Fibroblast of skin of scalp (primary cell): ENCODE data around the gene TMCC3.

Source experiments
- DNase-seq: peaks from one replicate; pipeline ENCODE4 v3.0.0-alpha.2; 2013

TMCC3 gene

DNA sequence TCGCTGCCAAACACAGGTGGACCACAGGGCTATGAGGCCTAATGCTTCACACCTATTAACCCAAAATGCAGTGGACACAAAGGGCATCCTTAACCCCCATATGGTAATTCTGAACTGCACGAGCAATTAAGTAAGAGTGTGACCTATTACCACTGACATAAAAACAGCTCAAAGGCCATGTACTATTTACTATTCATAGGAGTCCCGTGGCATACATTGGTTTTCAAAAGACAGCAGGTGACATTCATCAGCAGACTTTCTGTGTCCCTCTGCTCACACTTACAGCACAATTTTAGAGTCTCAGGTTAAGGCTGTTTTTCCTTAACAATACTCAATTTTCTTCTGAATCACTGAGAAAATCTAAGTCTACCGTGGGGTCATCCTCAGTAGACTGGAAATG is 23.1 kb upstream of the TMCC3 start:
- DNase-seq = no peak

DNA sequence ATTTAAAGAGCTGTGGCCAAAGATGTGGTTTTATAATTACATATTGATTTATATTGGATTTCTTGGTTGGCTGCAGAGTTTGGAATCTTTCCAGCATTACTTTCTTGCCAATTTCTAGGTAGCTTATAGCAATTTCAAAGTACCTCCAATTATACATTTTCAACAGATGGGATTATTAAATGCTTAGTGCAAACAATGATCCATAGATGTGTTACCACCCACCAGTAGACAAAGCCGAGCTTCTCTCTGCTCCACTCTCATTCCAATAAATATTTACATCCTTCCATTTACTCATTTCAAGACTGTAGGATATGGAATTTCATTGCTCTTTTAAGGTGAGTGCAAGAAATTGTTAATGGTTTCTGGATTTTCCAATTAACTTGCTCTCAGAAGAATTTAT is 21.6 kb upstream of the TMCC3 start:
- no peak for DNase-seq

DNA sequence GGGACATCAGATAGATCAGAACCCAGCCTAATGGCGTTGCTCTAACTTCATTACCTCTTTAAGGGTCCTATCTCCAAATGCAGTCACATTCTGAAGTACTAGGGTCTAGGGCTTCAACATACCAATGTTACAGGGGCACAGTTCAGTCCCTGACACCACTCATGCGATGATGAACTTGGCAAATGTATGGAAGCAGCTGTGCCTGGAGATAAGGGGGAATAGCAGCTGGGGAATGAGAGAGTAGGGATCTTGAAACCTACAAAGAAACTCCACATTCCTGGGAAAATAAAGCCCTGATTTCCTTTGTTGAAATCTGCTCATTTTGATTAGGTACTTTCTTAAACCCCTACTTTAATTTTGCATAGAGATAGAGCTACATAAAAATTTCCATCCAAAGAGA is 20.5 kb upstream of the TMCC3 start:
- DNase-seq = no peak

GRCh38 chr12:94670075-94670474 is 19.7 kb upstream of the TMCC3 start:
- no peak for DNase-seq

DNA sequence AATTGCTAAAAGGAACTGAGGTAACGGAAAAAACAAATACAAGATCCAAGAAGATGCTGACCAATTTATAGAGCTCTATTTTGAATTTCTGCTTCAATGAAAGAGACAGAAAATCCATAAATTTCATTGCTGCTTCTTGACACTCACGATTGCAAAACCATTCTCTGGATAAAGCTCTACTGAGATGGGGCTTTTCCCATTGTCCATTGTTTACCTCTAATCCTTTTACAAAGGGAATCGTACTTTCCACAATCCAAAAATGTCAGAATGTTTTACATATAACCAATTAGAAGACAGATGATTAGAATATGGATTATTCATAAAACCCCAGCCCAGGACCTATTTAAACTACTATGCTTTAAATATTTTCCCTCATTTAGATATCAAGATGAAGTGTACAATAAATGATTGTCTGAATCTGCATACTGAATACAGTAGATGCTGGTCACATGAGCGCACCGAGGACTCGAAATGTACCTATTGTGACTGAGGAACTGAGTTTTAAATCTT is 16.7 kb upstream of the TMCC3 start:
- no peak for DNase-seq

GRCh38 chr12:94666158-94666557 is 15.8 kb upstream of the TMCC3 start:
- DNase-seq = no peak

GRCh38 chr12:94663702-94664101 is 13.3 kb upstream of the TMCC3 start:
- DNase-seq = no peak

- DNase-seq = no peak
These were observed 12.7 kb upstream of the TMCC3 start for GRCh38 chr12:94663071-94663470.

DNA sequence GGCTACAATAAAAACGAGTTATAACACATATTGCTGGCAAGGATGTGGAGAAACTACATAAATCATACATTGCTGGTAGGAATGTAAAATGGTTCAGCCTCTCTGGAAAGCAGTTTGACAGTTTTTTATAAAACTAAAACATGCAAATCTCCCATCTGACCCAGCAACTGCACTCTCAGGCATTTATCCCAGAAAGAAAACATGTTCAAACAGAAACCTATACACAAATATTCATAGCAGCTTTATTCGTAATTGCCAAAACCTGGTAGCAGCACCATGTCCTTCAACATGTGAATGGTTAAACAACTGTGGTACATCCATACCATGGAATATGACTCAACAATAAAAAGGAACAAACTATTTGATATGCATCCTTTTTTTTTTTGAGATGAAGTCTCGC is 10.1 kb upstream of the TMCC3 start:
- DNase-seq = no peak

DNA sequence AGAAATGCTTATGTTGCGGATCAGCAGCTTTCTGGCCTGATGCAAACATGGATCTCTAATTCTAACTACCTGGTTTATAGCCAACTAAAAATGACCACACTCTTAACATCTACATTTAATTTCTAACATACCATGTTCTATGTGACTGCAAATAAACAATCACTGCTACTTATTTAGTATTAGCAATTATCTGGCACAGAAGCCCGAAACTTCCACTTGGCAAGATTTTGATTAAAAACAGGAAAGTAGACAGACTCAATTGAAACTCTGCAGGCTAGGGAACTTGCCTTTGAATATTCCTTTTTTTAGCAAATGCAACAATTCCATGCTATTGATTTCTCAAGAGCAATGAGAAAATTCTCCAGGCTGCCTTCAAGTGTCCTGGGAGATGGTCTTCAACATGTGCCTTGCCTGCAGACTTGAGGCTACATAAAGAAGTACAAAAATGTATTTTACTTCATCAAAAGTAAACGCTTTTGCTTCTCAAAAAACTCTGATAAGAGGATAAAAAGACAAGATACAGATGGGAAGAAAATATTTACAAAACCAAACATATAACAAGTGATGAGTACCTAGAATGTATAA is 9.1 kb upstream of the TMCC3 start:
- no peak for DNase-seq

- DNase-seq = no peak
These were observed 8.6 kb upstream of the TMCC3 start for GRCh38 chr12:94658931-94659330.

- DNase-seq = no peak
These were observed 6.2 kb upstream of the TMCC3 start for GRCh38 chr12:94656556-94656955.

DNA sequence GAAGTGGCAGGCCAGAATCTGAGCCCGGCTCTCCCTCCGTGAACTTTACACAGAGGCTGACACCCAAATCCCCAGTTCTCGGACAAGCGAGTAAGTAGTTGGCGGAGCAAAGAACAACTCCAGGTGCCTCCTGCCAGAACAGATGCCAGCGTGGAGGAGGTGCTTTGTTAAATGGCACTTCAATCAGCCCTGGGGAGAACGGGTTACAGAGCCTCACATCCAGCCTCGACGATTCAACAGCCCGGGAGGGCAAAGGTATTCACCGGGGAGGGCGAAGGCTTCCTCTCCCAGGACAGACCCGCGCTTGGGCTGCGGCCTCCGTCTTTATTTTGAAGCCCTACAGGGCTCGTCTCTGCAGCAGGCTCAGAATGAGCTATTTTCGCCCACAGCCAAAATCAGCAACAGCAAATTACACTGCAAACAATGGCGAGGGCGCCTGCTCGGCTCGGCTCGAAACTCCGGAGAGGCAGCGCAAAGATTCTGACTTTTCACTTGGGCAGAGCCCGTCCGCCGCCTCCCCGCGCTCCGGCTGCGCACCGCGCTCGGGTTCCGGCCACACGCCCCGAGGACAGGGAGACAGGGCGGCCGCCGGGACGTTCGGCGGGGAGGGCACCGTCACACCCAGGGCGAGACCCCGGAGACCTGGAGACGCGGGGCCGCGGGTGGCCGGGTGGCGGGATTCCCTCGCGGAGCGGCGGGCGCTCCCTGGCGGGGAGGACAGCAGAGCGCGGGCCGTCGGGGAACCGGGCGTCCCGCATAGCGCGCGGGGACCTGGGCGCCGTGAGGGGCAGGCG is 811 bp downstream of the TMCC3 start:
- DNase-seq = peak; percentile 21

GRCh38 chr12:94648578-94648977 is 1.8 kb downstream of the TMCC3 start:
- DNase-seq = no peak

- DNase-seq = peak; percentile 44
These were observed 6.0 kb downstream of the TMCC3 start for GRCh38 chr12:94644141-94644979.

DNA sequence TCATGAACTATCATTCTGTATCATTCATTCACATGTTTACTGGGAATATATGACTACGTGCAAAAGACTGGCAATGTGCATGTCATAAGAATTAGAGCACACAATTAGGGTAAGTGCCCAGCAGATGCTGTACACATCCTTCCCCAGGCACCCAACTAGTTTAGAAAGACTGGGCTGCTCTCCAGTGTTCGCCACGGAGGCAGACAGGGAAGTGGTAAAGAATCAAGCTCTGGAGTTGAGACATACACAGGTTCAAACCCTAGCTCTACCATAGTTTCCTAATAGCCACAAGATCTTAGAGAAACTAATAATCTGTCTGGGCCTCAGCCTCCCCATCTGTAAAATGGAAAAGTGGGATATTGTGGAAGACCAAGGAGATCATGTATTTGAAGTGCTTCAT is 6.8 kb downstream of the TMCC3 start:
- no peak for DNase-seq

DNA sequence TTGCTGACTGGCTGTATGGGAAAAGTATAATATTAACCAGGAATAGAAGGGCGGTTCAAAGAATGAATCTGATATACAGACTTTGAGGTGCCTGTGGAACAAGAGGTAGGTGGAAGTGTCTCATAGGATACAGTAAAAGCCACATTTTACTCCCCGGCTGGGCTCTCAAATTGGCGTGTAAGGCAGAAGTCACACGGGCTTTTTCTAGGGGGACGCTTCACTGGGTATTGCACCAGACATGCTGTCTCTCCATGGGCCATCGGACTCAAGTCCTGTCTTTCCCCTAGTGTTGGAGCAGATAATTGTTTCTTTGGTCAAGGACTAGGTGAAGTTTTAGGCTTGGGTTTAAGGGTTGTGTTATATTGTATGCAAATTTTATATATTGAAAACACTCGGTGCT is 9.1 kb downstream of the TMCC3 start:
- no peak for DNase-seq

- DNase-seq = no peak
These were observed 10.0 kb downstream of the TMCC3 start for GRCh38 chr12:94640134-94640928.

- no peak for DNase-seq
These were observed 11.8 kb downstream of the TMCC3 start for GRCh38 chr12:94638521-94638920.

DNA sequence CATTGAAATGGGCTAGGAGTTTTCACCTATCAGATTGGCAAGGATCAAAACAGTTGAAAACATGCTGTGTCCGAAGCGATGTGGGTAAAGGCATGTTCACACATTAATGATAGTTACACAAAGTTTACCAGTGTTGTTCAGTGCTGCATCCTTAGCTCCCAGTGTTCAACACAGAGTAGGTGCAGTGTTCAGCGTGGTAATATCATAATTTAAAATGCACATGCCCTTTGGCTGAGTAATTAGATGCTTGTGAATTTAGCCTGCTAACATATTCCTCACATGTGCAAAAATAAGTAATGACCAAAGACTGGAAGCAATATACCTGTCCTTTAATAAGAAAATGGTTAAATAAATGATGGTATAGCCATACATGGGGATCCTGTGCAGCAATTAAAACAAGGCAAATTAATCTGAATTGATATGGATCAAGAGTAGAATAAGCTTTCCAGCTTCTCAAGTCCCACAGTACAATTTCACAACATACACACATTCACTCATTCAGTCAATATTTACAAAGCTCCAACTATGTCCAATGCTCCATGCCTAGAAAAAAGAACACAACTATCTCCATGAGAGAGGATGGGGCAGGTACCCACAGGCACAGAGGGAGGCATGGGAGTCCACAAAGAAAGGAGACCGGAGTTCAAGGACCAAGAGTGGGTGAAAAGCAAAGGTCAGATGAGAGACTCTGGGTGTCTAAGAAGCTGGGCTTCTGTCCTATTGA is 12.8 kb downstream of the TMCC3 start:
- no peak for DNase-seq

- DNase-seq = no peak
These were observed 13.8 kb downstream of the TMCC3 start for GRCh38 chr12:94636462-94637085.
